Natural killer cell (primary cell): ENCODE results near the gene CCDC90B. TPM values are rescaled to one million over a fixed set of nuclear protein-coding genes. Genes with fewer than 3 reads are reported as not detected.

Source experiments
- ATAC-seq, 3 donors: fragments of 150-1000 bp in 2 of 3; fragments of 200-7000 bp in 1 of 3; cut with Tn5 transposase; 1 replicate in 1 of 3; 2 replicates in 2 of 3; pipeline ENCODE4 v1.10.0; 2021; ENCODE audit warnings: mild to moderate bottlenecking in 2 of 3, moderate library complexity in 2 of 3
- DNase-seq, 2 donors: peaks; one replicate each; pipeline versions ENCODE4 v3.0.0 to v3.0.0-alpha.2; 2013 to 2021; ENCODE audit warnings: mixed read lengths in 1 of 2
- H3K27ac ChIP-seq: one replicate; pipeline ENCODE4 v1.5.1; 2013; ENCODE audit warnings: mild to moderate bottlenecking, low read length
- H3K27me3 ChIP-seq: one replicate; pipeline ENCODE4 v1.6.1; 2013; ENCODE audit warnings: low read length; ENCODE audit not compliant: control insufficient read depth, insufficient read depth
- H3K36me3 ChIP-seq: one replicate; pipeline ENCODE4 v1.6.1; 2013; ENCODE audit warnings: low read length; ENCODE audit not compliant: control insufficient read depth, insufficient read depth
- H3K4me1 ChIP-seq: one replicate; pipeline ENCODE4 v1.6.1; 2013; ENCODE audit warnings: low read length; ENCODE audit not compliant: control insufficient read depth, insufficient read depth
- H3K4me3 ChIP-seq: one replicate; pipeline ENCODE4 v1.5.1; 2013; ENCODE audit warnings: low read length
- H3K9me3 ChIP-seq: one replicate; pipeline ENCODE4 v1.6.1; 2013; ENCODE audit warnings: low read length; ENCODE audit not compliant: control insufficient read depth, insufficient read depth
- H3K27ac Mint-ChIP-seq, 2 donors: one replicate each; pipeline ENCODE4 v1.8.0; 2022; ENCODE audit warnings: mild to moderate bottlenecking in 2 of 2, mixed read lengths in 2 of 2, moderate library complexity in 1 of 2
- H3K27me3 Mint-ChIP-seq, 2 donors: one replicate each; pipeline ENCODE4 v1.8.0; 2022; ENCODE audit warnings: low read depth in 2 of 2, mixed read lengths in 2 of 2
- H3K36me3 Mint-ChIP-seq: one replicate; pipeline ENCODE4 v1.8.0; 2022; ENCODE audit warnings: mixed read lengths
- H3K4me1 Mint-ChIP-seq, 2 donors: one replicate each; pipeline ENCODE4 v1.8.0; 2022; ENCODE audit warnings: mixed read lengths in 2 of 2
- H3K4me3 Mint-ChIP-seq: one replicate; pipeline ENCODE4 v1.8.0; 2022; ENCODE audit warnings: mild to moderate bottlenecking, moderate library complexity, mixed read lengths
- H3K9me3 Mint-ChIP-seq, 2 donors: one replicate each; pipeline ENCODE4 v1.8.0; 2022; ENCODE audit warnings: mixed read lengths in 2 of 2
- WGBS: methylation state at CpG from one replicate; pipeline ENCODE4 v1.1.7; 2013; ENCODE audit warnings: missing lambda C conversion rate; ENCODE audit not compliant: insufficient coverage; 5-methylcytosine and 5-hydroxymethylcytosine counted together
- intact Hi-C: fragments of 100-400 bp; cut with micrococcal nuclease; formaldehyde crosslinking; loops from one replicate; pipeline ENCODE4 v1.14.2; 2022
- total RNA-seq, 4 donors: library from RNA; stranded (reverse); fragments of 120-200 nt in 1 of 4; gene quantifications; one replicate each; pipeline versions ENCODE4 v1.2.3 to v1.2.4, GENCODE V29; 2013 to 2022
- TF ChIP-seq, protein P1 (sequence below): fragments of 200-600 bp; IDR thresholded peaks from one replicate; pipeline ENCODE4 v1.8.0; 2022; ENCODE audit warnings: antibody characterized with exemption

The CCDC90B gene
- total RNA-seq, 3 donors from 2014 or later (not counting 1 experiment from before 2014, with no cell fraction given): 27.3 to 30.2 (median 29.5) TPM

DNA sequence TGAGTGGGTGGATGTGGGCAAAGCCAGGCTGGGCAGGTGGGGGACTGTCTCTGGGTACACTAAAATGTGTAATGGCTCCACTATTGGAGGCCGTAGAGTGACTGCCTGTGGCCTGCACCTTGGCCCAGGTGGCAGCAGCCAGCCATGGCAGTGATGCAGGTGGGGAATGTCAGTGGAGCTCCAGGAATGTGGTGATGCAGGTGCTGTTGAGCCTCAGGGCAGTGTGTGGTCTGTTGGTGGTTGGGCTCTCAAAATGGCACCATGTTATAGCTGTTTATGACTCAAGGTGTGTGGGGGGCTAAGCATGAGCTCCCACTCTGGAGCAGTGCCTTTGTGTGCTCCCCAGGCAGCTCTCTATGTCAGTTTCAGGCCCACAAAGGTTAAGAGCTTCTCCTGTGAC, 40.2 kb upstream of the CCDC90B start:
- H3K36me3 ChIP-seq: no peaks in the 10 kb centered on the region
- peaks cover 4% of the 10 kb centered on the region for H3K27me3 ChIP-seq
- no peak overlapping the region for H3K4me3 ChIP-seq
- intact Hi-C loops: no loop called here
- Mint-ChIP-seq H3K4me1 (no peaks in the 10 kb centered on the region), H3K36me3 (no peaks in the 10 kb centered on the region), H3K4me3 (no peak overlapping the region), H3K9me3 (peaks cover 3 to 5% of the 10 kb centered on the region in 2 donors), H3K27ac (no peak overlapping the region), H3K27me3 (peaks cover 28 to 44% of the 10 kb centered on the region in 2 donors)
- H3K9me3 ChIP-seq: no peaks in the 10 kb centered on the region
- no peak for DNase-seq
- no peak for ATAC-seq
- H3K4me1 ChIP-seq: no peaks in the 10 kb centered on the region
- 84% methylated on average over 1 of the region's 1 CpG for WGBS
- TF ChIP-seq, protein P1, sequence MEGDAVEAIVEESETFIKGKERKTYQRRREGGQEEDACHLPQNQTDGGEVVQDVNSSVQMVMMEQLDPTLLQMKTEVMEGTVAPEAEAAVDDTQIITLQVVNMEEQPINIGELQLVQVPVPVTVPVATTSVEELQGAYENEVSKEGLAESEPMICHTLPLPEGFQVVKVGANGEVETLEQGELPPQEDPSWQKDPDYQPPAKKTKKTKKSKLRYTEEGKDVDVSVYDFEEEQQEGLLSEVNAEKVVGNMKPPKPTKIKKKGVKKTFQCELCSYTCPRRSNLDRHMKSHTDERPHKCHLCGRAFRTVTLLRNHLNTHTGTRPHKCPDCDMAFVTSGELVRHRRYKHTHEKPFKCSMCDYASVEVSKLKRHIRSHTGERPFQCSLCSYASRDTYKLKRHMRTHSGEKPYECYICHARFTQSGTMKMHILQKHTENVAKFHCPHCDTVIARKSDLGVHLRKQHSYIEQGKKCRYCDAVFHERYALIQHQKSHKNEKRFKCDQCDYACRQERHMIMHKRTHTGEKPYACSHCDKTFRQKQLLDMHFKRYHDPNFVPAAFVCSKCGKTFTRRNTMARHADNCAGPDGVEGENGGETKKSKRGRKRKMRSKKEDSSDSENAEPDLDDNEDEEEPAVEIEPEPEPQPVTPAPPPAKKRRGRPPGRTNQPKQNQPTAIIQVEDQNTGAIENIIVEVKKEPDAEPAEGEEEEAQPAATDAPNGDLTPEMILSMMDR: no peak
- H3K27ac ChIP-seq: no peak overlapping the region

DNA sequence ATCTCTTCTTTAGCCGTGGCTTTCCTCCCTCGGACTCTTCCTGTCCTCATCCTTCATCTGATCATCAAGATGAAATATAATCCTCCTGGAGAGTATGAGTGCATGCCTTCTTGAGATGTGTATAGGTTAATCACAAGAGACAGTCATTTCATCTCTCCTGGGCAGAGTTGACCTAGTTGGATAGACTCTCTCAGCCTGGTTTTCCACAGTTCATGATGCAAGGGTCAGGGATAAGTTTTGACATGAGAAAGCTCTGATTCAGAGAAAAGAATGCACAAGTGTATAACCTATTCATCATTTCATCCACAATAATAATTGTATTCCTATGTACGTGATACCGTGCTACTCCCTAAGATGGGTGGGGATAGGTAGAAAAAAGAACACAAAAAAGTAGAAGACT, 33.2 kb upstream of the CCDC90B start:
- DNase-seq (no peak), ATAC-seq (no peak)
- H3K27ac Mint-ChIP-seq: no peak overlapping the region
- Histone ChIP-seq H3K9me3 (no peaks in the 10 kb centered on the region), H3K4me3 (no peak overlapping the region), H3K4me1 (no peaks in the 10 kb centered on the region), H3K27ac (no peak overlapping the region), H3K27me3 (peaks cover 2% of the 10 kb centered on the region), H3K36me3 (no peaks in the 10 kb centered on the region)
- no peaks in the 10 kb centered on the region for H3K4me1 Mint-ChIP-seq
- WGBS: 0% methylated on average over 1 of the region's 4 CpGs
- peaks cover 14 to 36% of the 10 kb centered on the region in 2 donors for H3K27me3 Mint-ChIP-seq
- no peaks in the 10 kb centered on the region for H3K9me3 Mint-ChIP-seq
- H3K4me3 Mint-ChIP-seq: no peak overlapping the region
- intact Hi-C loops: no loop called here
- H3K36me3 Mint-ChIP-seq: no peaks in the 10 kb centered on the region
- TF ChIP-seq, protein P1: no peak

DNA sequence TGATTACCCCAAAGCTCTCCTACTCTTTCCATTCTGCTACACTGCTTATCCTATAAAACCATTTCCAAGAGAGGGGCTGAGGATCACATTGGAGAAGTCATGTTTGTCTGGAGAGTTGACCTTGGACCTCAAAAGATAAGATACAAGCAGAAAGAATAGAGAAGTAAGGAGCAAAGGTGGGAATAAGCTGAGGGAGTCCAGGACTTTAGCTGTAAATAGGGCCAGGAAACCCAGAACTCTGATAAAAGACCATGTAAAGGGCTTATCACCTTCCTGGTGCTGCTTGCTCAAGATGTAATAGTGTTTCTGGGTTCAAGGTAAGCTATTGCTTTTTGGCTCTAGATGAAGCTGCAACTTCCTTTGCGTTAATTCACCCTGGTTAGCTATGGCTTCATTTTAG, 32.8 kb upstream of the CCDC90B start:
- Histone ChIP-seq H3K27me3 (no peaks in the 10 kb centered on the region), H3K4me3 (no peak overlapping the region), H3K36me3 (no peaks in the 10 kb centered on the region), H3K9me3 (no peaks in the 10 kb centered on the region), H3K27ac (no peak overlapping the region), H3K4me1 (no peaks in the 10 kb centered on the region)
- TF ChIP-seq, protein P1: no peak
- no peaks in the 10 kb centered on the region for H3K9me3 Mint-ChIP-seq
- H3K4me1 Mint-ChIP-seq: no peaks in the 10 kb centered on the region
- no peaks in the 10 kb centered on the region for H3K36me3 Mint-ChIP-seq
- 100% methylated on average over 1 of the region's 1 CpG for WGBS
- ATAC-seq (no peak), DNase-seq (no peak)
- no peak overlapping the region for H3K4me3 Mint-ChIP-seq
- peaks cover 10 to 32% of the 10 kb centered on the region in 2 donors for H3K27me3 Mint-ChIP-seq
- no peak overlapping the region for H3K27ac Mint-ChIP-seq
- intact Hi-C loops: no loop called here
